RWPE2 (cell line): ENCODE results near the gene TERB1.

Experiments used
- ATAC-seq: fragments of 200-7000 bp; cut with Tn5 transposase; 3 replicates; pipeline ENCODE4 v1.9.1; 2021; ENCODE audit warnings: low read depth
- DNase-seq: peaks from one replicate; pipeline ENCODE4 v3.0.0-alpha.2; 2020; ENCODE audit warnings: low spot score
- H3K27ac ChIP-seq: fragments of 450-650 bp; 2 replicates; pipeline ENCODE4 v1.5.1; 2017; ENCODE audit warnings: mild to moderate bottlenecking; ENCODE audit not compliant: poor library complexity, severe bottlenecking
- H3K27me3 ChIP-seq: fragments of 250-450 bp; sonication (Bioruptor Pico); 2 replicates; pipeline ENCODE4 v1.5.1; 2021; ENCODE audit warnings: mild to moderate bottlenecking, moderate library complexity; ENCODE audit not compliant: insufficient read depth, poor library complexity, severe bottlenecking
- H3K36me3 ChIP-seq: fragments of 250-450 bp; sonication (Bioruptor Pico); 2 replicates; pipeline ENCODE4 v1.5.1; 2020; ENCODE audit warnings: low read depth, mild to moderate bottlenecking, moderate library complexity
- H3K4me1 ChIP-seq: fragments of 250-450 bp; sonication (Bioruptor Pico); 2 replicates; pipeline ENCODE4 v1.5.1; 2021; ENCODE audit warnings: mild to moderate bottlenecking, moderate library complexity; ENCODE audit not compliant: insufficient read depth, poor library complexity, severe bottlenecking
- H3K4me3 ChIP-seq: fragments of 250-450 bp; sonication (Bioruptor Pico); 2 replicates; pipeline ENCODE4 v1.5.1; 2021; ENCODE audit warnings: mild to moderate bottlenecking, moderate library complexity; ENCODE audit not compliant: severe bottlenecking
- H3K9me3 ChIP-seq: fragments of 250-450 bp; sonication (Bioruptor Pico); 2 replicates; pipeline ENCODE4 v1.5.1; 2021; ENCODE audit warnings: mild to moderate bottlenecking, moderate library complexity; ENCODE audit not compliant: severe bottlenecking
- CTCF ChIP-seq: fragments of 450-650 bp; IDR thresholded peaks from one replicate; pipeline ENCODE4 v1.5.1; 2017; ENCODE audit warnings: mild to moderate bottlenecking, moderate library complexity; ENCODE audit not compliant: poor library complexity, severe bottlenecking

TERB1 gene

GRCh38 chr16:66705790-66706505 lies 95.4 kb downstream of the TERB1 start:
- DNase-seq (no peak), ATAC-seq (no peak)
- Histone ChIP-seq H3K4me3 (no peak overlapping the region), H3K36me3 (no peaks in the 10 kb centered on the region), H3K9me3 (peaks cover 2% of the 10 kb centered on the region), H3K27ac (no peak overlapping the region), H3K27me3 (no peaks in the 10 kb centered on the region), H3K4me1 (no peaks in the 10 kb centered on the region)
- no peak for TF ChIP-seq CTCF
